OCI-LY7 (cell line): ENCODE measurements around the gene CD300H.

Source experiments
- CTCF ChIP-seq: fragments of 200-600 bp; sonication (generic); conservative IDR thresholded peaks from 2 replicates; pipeline ENCODE4 v1.5.1; 2014; ENCODE audit warnings: mild to moderate bottlenecking, antibody characterized with exemption, low read length, moderate library complexity, mixed read lengths
- EZH2phosphoT487 ChIP-seq: fragments of 200-600 bp; sonication (generic); IDR thresholded peaks from 2 replicates; pipeline ENCODE4 v1.6.1; 2018; ENCODE audit warnings: low read depth, borderline replicate concordance, mild to moderate bottlenecking, mixed run types, antibody characterized with exemption, low read length, moderate library complexity, mixed read lengths

GRCh38 chr17:74597069-74597790 is 29.9 kb upstream of the CD300H start:
- TF ChIP-seq CTCF (no peak), EZH2phosphoT487 (no peak)
